ENCODE data around the gene FARSA.

DNA sequence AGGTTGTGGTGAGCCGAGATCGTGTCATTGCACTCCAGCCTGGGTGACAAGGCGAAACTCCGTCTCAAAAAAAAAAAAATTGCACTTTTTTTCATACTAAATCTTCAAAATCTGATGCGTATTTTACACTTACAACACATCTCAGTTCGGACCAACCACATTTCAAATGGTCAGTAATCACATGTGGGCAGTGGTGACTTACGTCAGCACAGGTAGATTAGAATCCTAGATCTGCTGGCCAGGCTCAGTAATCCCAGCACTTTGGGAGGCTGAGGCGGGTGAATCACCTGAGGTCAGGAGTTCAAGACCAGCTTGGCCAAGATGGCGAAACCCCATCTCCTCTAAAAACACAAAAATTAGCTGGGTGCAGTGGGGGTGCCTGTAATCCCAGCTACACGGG lies 1.6 kb upstream of the FARSA start:
- TF ChIP-seq POLR2A (IDR thresholded peaks at IDR 0.05) = no peak
- TF ChIP-seq, protein P1, sequence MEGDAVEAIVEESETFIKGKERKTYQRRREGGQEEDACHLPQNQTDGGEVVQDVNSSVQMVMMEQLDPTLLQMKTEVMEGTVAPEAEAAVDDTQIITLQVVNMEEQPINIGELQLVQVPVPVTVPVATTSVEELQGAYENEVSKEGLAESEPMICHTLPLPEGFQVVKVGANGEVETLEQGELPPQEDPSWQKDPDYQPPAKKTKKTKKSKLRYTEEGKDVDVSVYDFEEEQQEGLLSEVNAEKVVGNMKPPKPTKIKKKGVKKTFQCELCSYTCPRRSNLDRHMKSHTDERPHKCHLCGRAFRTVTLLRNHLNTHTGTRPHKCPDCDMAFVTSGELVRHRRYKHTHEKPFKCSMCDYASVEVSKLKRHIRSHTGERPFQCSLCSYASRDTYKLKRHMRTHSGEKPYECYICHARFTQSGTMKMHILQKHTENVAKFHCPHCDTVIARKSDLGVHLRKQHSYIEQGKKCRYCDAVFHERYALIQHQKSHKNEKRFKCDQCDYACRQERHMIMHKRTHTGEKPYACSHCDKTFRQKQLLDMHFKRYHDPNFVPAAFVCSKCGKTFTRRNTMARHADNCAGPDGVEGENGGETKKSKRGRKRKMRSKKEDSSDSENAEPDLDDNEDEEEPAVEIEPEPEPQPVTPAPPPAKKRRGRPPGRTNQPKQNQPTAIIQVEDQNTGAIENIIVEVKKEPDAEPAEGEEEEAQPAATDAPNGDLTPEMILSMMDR (IDR thresholded peaks at IDR 0.05) = no peak

All from lower leg skin (tissue), 3 donors.